Liver (tissue), 9 donors: ENCODE data around the gene STK35. TPM values are rescaled to one million over a fixed set of nuclear protein-coding genes. Genes with fewer than 3 reads are reported as not detected.

Experiments used
- DNase-seq: peaks from one replicate; pipeline ENCODE4 v3.0.0-alpha.2; 2017; ENCODE audit warnings: low spot score
- H3K27ac ChIP-seq, 2 donors: one replicate each; pipeline ENCODE4 v1.7.0; 2013; ENCODE audit warnings: inconsistent platforms in 2 of 2, low read length in 2 of 2, control low read depth in 1 of 2, low read depth in 1 of 2, mild to moderate bottlenecking in 1 of 2
- H3K27me3 ChIP-seq, 4 donors: one replicate each; pipeline versions ENCODE4 v1.6.1 to v1.7.0; 2013; ENCODE audit warnings: low read length in 3 of 4, inconsistent platforms in 1 of 4, mild to moderate bottlenecking in 1 of 4, moderate library complexity in 1 of 4; ENCODE audit not compliant: control insufficient read depth in 4 of 4, insufficient read depth in 4 of 4
- H3K36me3 ChIP-seq, 4 donors: one replicate each; pipeline versions ENCODE4 v1.6.1 to v1.7.0; 2013; ENCODE audit warnings: low read length in 3 of 4, mild to moderate bottlenecking in 3 of 4, low read depth in 1 of 4, moderate library complexity in 1 of 4; ENCODE audit not compliant: control insufficient read depth in 4 of 4, insufficient read depth in 3 of 4
- H3K4me1 ChIP-seq, 4 donors: one replicate each; pipeline versions ENCODE4 v1.6.1 to v1.7.0; 2013; ENCODE audit warnings: low read length in 3 of 4, mild to moderate bottlenecking in 3 of 4, moderate library complexity in 1 of 4; ENCODE audit not compliant: control insufficient read depth in 4 of 4, insufficient read depth in 4 of 4
- H3K4me3 ChIP-seq, 3 donors: one replicate each; pipeline versions ENCODE4 v1.6.1 to v1.7.0; 2013; ENCODE audit warnings: low read length in 3 of 3, control low read depth in 1 of 3, low read depth in 1 of 3, mild to moderate bottlenecking in 1 of 3
- H3K9ac ChIP-seq, 2 donors: one replicate each; pipeline ENCODE4 v1.7.0; 2013; ENCODE audit warnings: low read length in 2 of 2, mild to moderate bottlenecking in 2 of 2, moderate library complexity in 2 of 2, control low read depth in 1 of 2, low read depth in 1 of 2
- H3K9me3 ChIP-seq, 4 donors: one replicate each; pipeline versions ENCODE4 v1.6.1 to v1.7.0; 2013; ENCODE audit warnings: low read length in 3 of 4; ENCODE audit not compliant: control insufficient read depth in 4 of 4
- ATF3 ChIP-seq: IDR thresholded peaks from 2 replicates; pipeline ENCODE4 v1.6.1; 2016; ENCODE audit warnings: antibody characterized with exemption
- EGR1 ChIP-seq, 2 donors: IDR thresholded peaks; 2 replicates each; pipeline ENCODE4 v1.6.1; 2016 to 2018; ENCODE audit warnings: antibody characterized with exemption in 2 of 2, low read depth in 2 of 2
- FOXA1 ChIP-seq: IDR thresholded peaks from 2 replicates; pipeline ENCODE4 v1.6.1; 2016; ENCODE audit warnings: antibody characterized with exemption
- FOXA2 ChIP-seq: IDR thresholded peaks from 2 replicates; pipeline ENCODE4 v1.6.1; 2016; ENCODE audit warnings: antibody characterized with exemption
- GABPA ChIP-seq, 2 donors: IDR thresholded peaks in 1 of 2; conservative IDR thresholded peaks in 1 of 2; 2 replicates each; pipeline ENCODE4 v1.6.1; 2016; ENCODE audit warnings: antibody characterized with exemption in 2 of 2, mild to moderate bottlenecking in 1 of 2, moderate library complexity in 1 of 2
- HNF4A ChIP-seq, 2 donors: conservative IDR thresholded peaks; 2 replicates each; pipeline ENCODE4 v1.6.1; 2016; ENCODE audit warnings: antibody characterized with exemption in 2 of 2, mild to moderate bottlenecking in 2 of 2
- HNF4G ChIP-seq: IDR thresholded peaks from 2 replicates; pipeline ENCODE4 v1.6.1; 2016; ENCODE audit warnings: antibody characterized with exemption
- JUND ChIP-seq, 2 donors: IDR thresholded peaks; 2 replicates each; pipeline ENCODE4 v1.6.1; 2016; ENCODE audit warnings: antibody characterized with exemption in 2 of 2
- NR2F2 ChIP-seq: IDR thresholded peaks from 2 replicates; pipeline ENCODE4 v1.6.1; 2016; ENCODE audit warnings: antibody characterized with exemption
- RAD21 ChIP-seq, 2 donors: IDR thresholded peaks; 2 replicates each; pipeline ENCODE4 v1.6.1; 2016; ENCODE audit warnings: antibody characterized with exemption in 2 of 2, mild to moderate bottlenecking in 2 of 2
- REST ChIP-seq: IDR thresholded peaks from 2 replicates; pipeline ENCODE4 v1.6.1; 2016; ENCODE audit warnings: antibody characterized with exemption, mild to moderate bottlenecking
- RXRA ChIP-seq, 2 donors: IDR thresholded peaks; 2 replicates each; pipeline ENCODE4 v1.6.1; 2017 to 2018; ENCODE audit warnings: antibody characterized with exemption in 2 of 2, mild to moderate bottlenecking in 1 of 2
- SP1 ChIP-seq: IDR thresholded peaks from 2 replicates; pipeline ENCODE4 v1.6.1; 2018; ENCODE audit warnings: antibody characterized with exemption, mild to moderate bottlenecking
- TAF1 ChIP-seq: conservative IDR thresholded peaks from 2 replicates; pipeline ENCODE4 v1.6.1; 2016; ENCODE audit warnings: antibody characterized with exemption, mild to moderate bottlenecking
- YY1 ChIP-seq: IDR thresholded peaks from 2 replicates; pipeline ENCODE4 v1.6.1; 2016; ENCODE audit warnings: antibody characterized with exemption, mild to moderate bottlenecking
- WGBS: extraction: QIAGEN DNeasy Blood & Tissue Kit; methylation state at CpG from one replicate; pipeline ENCODE4 v1.1.7; 2013; 5-methylcytosine and 5-hydroxymethylcytosine counted together
- polyA plus RNA-seq, 2 donors: library from polyadenylated mRNA; stranded (reverse) in 1 of 2; unstranded in 1 of 2; fragments of 200-250 nt in 1 of 2; fragments of >200 nt in 1 of 2; fragmentation: Nextera tagmentation in 1 of 2; extraction: Ambion mirVana in 1 of 2; gene quantifications; one replicate each; pipeline versions ENCODE4 v1.2.1 to v1.2.3, GENCODE V29; 2013 to 2015
- total RNA-seq, 2 donors: library from RNA; depleted of rRNA; stranded (reverse); fragments of >200 nt; gene quantifications; one replicate each; pipeline ENCODE4 v1.2.3, GENCODE V29; 2014
- TF ChIP-seq, protein P1 (sequence below): IDR thresholded peaks from 2 replicates; pipeline ENCODE4 v1.6.1; 2016; ENCODE audit warnings: antibody characterized with exemption
- TF ChIP-seq, protein P2 (sequence below): IDR thresholded peaks from 2 replicates; pipeline ENCODE4 v1.6.1; 2016; ENCODE audit warnings: antibody characterized with exemption
- TF ChIP-seq, protein P3 (sequence below): fragments of 150-350 bp; IDR thresholded peaks from 2 replicates; pipeline ENCODE4 v1.5.1; 2017; ENCODE audit warnings: improper control_type of control experiment, low read depth, low read length; ENCODE audit not compliant: missing input control
- donor health status: healthy.
- donor health status: healthy.
- donor health status: healthy.
- donor health status: healthy.
- donor health status: healthy.

Gene STK35
- total and polyA plus RNA-seq, 4 donors = 2.5 to 18.5 (median 9.9) TPM

DNA sequence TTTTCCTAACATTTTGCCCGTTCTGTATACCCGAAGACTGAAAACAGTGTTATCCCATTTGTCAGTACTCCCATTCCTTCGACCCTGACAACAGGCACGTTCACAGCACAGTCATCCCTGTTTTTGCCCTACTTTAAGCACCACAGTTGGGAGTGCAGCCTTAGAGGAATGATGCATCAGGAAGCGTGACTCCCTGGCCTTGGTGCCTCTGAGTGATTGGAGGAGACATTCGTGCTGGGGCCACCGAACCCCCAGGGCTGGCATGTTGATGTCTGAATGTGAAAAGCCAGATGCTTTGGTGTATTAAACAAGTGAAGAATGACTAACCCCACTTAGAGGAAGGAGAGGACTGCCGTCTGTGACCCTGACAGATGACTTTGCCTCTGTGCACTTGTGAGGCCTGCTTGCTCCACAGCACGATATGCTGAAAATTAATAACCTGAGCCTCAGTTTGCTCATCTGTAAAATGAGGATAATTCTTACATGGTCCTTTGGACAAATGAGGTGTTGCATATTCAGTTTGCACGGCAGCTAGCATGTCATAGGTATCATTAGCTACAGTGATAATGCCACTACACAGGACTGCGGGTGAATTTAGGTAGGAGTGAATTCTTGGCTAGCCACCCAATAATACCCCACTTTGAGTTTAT is 36.0 kb downstream of the STK35 start:
- Histone ChIP-seq H3K36me3 (no peaks in the 10 kb centered on the region), H3K9me3 (no peaks in the 10 kb centered on the region), H3K9ac (no peak overlapping the region), H3K4me1 (no peaks in the 10 kb centered on the region), H3K27ac (no peak overlapping the region), H3K27me3 (no peaks in the 10 kb centered on the region), H3K4me3 (no peak overlapping the region)
- TF ChIP-seq HNF4A (conservative IDR thresholded peaks at IDR 0.05) (no peak), SP1 (no peak), NR2F2 (no peak), RXRA (IDR thresholded peaks at IDR 0.05) (peak in 1 of 2 donors; percentile 24)
- TF ChIP-seq, protein P1, sequence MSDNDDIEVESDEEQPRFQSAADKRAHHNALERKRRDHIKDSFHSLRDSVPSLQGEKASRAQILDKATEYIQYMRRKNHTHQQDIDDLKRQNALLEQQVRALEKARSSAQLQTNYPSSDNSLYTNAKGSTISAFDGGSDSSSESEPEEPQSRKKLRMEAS = no peak
- TF ChIP-seq, protein P2, sequence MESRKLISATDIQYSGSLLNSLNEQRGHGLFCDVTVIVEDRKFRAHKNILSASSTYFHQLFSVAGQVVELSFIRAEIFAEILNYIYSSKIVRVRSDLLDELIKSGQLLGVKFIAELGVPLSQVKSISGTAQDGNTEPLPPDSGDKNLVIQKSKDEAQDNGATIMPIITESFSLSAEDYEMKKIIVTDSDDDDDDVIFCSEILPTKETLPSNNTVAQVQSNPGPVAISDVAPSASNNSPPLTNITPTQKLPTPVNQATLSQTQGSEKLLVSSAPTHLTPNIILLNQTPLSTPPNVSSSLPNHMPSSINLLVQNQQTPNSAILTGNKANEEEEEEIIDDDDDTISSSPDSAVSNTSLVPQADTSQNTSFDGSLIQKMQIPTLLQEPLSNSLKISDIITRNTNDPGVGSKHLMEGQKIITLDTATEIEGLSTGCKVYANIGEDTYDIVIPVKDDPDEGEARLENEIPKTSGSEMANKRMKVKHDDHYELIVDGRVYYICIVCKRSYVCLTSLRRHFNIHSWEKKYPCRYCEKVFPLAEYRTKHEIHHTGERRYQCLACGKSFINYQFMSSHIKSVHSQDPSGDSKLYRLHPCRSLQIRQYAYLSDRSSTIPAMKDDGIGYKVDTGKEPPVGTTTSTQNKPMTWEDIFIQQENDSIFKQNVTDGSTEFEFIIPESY = no peak
- no peak for DNase-seq
- WGBS = 91% methylated on average over 11 of the region's 11 CpGs

GRCh38 chr20:2138396-2138795 is 36.8 kb downstream of the STK35 start:
- Histone ChIP-seq H3K36me3 (no peaks in the 10 kb centered on the region), H3K27ac (no peak overlapping the region), H3K4me3 (no peak overlapping the region), H3K9me3 (no peaks in the 10 kb centered on the region), H3K4me1 (no peaks in the 10 kb centered on the region), H3K9ac (no peak overlapping the region), H3K27me3 (no peaks in the 10 kb centered on the region)
- no peak for DNase-seq
- TF ChIP-seq JUND (IDR thresholded peaks at IDR 0.05) (no peak), RXRA (IDR thresholded peaks at IDR 0.05) (no peak), FOXA2 (no peak), TAF1 (no peak), HNF4G (no peak), RAD21 (IDR thresholded peaks at IDR 0.05) (no peak), NR2F2 (no peak), REST (no peak), ATF3 (no peak), YY1 (no peak), HNF4A (conservative IDR thresholded peaks at IDR 0.05) (no peak), GABPA (IDR thresholded peaks at IDR 0.05 in 1 of 2, conservative IDR thresholded peaks at IDR 0.05 in 1 of 2) (no peak), EGR1 (IDR thresholded peaks at IDR 0.05; ENCODE audit: low read depth in 2 of 2) (no peak), FOXA1 (no peak), SP1 (no peak)
- TF ChIP-seq, protein P1 = no peak
- TF ChIP-seq, protein P3, sequence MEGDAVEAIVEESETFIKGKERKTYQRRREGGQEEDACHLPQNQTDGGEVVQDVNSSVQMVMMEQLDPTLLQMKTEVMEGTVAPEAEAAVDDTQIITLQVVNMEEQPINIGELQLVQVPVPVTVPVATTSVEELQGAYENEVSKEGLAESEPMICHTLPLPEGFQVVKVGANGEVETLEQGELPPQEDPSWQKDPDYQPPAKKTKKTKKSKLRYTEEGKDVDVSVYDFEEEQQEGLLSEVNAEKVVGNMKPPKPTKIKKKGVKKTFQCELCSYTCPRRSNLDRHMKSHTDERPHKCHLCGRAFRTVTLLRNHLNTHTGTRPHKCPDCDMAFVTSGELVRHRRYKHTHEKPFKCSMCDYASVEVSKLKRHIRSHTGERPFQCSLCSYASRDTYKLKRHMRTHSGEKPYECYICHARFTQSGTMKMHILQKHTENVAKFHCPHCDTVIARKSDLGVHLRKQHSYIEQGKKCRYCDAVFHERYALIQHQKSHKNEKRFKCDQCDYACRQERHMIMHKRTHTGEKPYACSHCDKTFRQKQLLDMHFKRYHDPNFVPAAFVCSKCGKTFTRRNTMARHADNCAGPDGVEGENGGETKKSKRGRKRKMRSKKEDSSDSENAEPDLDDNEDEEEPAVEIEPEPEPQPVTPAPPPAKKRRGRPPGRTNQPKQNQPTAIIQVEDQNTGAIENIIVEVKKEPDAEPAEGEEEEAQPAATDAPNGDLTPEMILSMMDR = no peak
- TF ChIP-seq, protein P2 = no peak
- WGBS = 89% methylated on average over 2 of the region's 2 CpGs
